Measurements from ENCODE around the gene PCDH9. TPM values are rescaled to one million over a fixed set of nuclear protein-coding genes. Genes with fewer than 3 reads are reported as not detected.

The PCDH9 gene
- total and polyA plus RNA-seq, 9 donors = 0.18 to 6.5 (median 1.3) TPM

GRCh38 chr13:67200605-67201004 lies 29.5 kb downstream of the PCDH9 start:
- no peaks in the 10 kb centered on the region for H3K27me3 ChIP-seq
- H3K36me3 ChIP-seq = no peaks in the 10 kb centered on the region
- 56 to 60% (median 56%) methylated on average over 4 of the region's 4 CpGs for WGBS, 3 donors
- H3K4me1 ChIP-seq (ENCODE audit: insufficient read depth) = no peaks in the 10 kb centered on the region
- no peaks in the 10 kb centered on the region for H3K9me3 ChIP-seq
- H3K4me3 ChIP-seq = no peak overlapping the region
- intact Hi-C loops (cut with DNase I) = no loop called here
- no peak for DNase-seq
- TF ChIP-seq CTCF (IDR thresholded peaks at IDR 0.05) = no peak
- no peak for TF ChIP-seq POLR2A (IDR thresholded peaks at IDR 0.05)
- no peak for TF ChIP-seq EP300 (IDR thresholded peaks at IDR 0.05)
- H3K27ac ChIP-seq = no peak overlapping the region

- intact Hi-C loops (cut with DNase I) = no loop called here
- DNase-seq = no peak
- H3K36me3 ChIP-seq = no peaks in the 10 kb centered on the region
- TF ChIP-seq CTCF (IDR thresholded peaks at IDR 0.05) (no peak), POLR2A (IDR thresholded peaks at IDR 0.05) (no peak), EP300 (IDR thresholded peaks at IDR 0.05) (no peak)
- H3K4me3 ChIP-seq = no peak overlapping the region
- no peaks in the 10 kb centered on the region for H3K9me3 ChIP-seq
- no peak overlapping the region for H3K27ac ChIP-seq
- no peaks in the 10 kb centered on the region for H3K27me3 ChIP-seq
- H3K4me1 ChIP-seq (ENCODE audit: insufficient read depth) = no peaks in the 10 kb centered on the region
Measured at GRCh38 chr13:67200183-67200582, 30.0 kb downstream of the PCDH9 start.

- Histone ChIP-seq H3K9me3 (no peaks in the 10 kb centered on the region), H3K4me3 (no peak overlapping the region), H3K27ac (no peak overlapping the region), H3K4me1 (ENCODE audit: insufficient read depth) (no peaks in the 10 kb centered on the region), H3K27me3 (no peaks in the 10 kb centered on the region), H3K36me3 (no peaks in the 10 kb centered on the region)
- intact Hi-C loops (cut with DNase I) = no loop called here
- DNase-seq = no peak
- 96 to 99% (median 96%) methylated on average over 1 of the region's 1 CpG for whole genome bisulfite sequencing, 3 donors
- TF ChIP-seq POLR2A (IDR thresholded peaks at IDR 0.05) (no peak), EP300 (IDR thresholded peaks at IDR 0.05) (no peak), CTCF (IDR thresholded peaks at IDR 0.05) (no peak)
Measured at GRCh38 chr13:67197704-67198103, 32.4 kb downstream of the PCDH9 start.

- intact Hi-C loops (cut with DNase I) = no loop called here
- Histone ChIP-seq H3K4me1 (ENCODE audit: insufficient read depth) (no peaks in the 10 kb centered on the region), H3K4me3 (no peak overlapping the region), H3K27me3 (no peaks in the 10 kb centered on the region), H3K27ac (no peak overlapping the region), H3K36me3 (no peaks in the 10 kb centered on the region), H3K9me3 (no peaks in the 10 kb centered on the region)
- DNase-seq = no peak
- TF ChIP-seq CTCF (IDR thresholded peaks at IDR 0.05) (no peak), POLR2A (IDR thresholded peaks at IDR 0.05) (no peak), EP300 (IDR thresholded peaks at IDR 0.05) (no peak)
Measured at GRCh38 chr13:67193979-67194378, 36.2 kb downstream of the PCDH9 start.

GRCh38 chr13:67192751-67193150 lies 37.4 kb downstream of the PCDH9 start:
- TF ChIP-seq POLR2A (IDR thresholded peaks at IDR 0.05) (no peak), EP300 (IDR thresholded peaks at IDR 0.05) (no peak), CTCF (IDR thresholded peaks at IDR 0.05) (no peak)
- Histone ChIP-seq H3K27ac (no peak overlapping the region), H3K4me1 (ENCODE audit: insufficient read depth) (no peaks in the 10 kb centered on the region), H3K36me3 (no peaks in the 10 kb centered on the region), H3K9me3 (no peaks in the 10 kb centered on the region), H3K4me3 (no peak overlapping the region), H3K27me3 (no peaks in the 10 kb centered on the region)
- 75 to 83% (median 82%) methylated on average over 4 of the region's 4 CpGs for WGBS, 3 donors
- intact Hi-C loops (cut with DNase I) = no loop called here
- no peak for DNase-seq
